GM23338 (cell line): ENCODE data around the gene CRISP1. TPM values are rescaled to one million over a fixed set of nuclear protein-coding genes. Genes with fewer than 3 reads are reported as not detected.

Experiments used
- ATAC-seq: fragments of 200-7000 bp; cut with Tn5 transposase; 3 replicates; pipeline ENCODE4 v1.9.1; 2020
- DNase-seq: peaks from one replicate; pipeline ENCODE4 v3.0.0-alpha.2; 2015; ENCODE audit warnings: low spot score
- H2AFZ ChIP-seq: fragments of 200-600 bp; sonication (generic); 2 replicates; pipeline ENCODE4 v1.8.0; 2016; ENCODE audit warnings: antibody characterized with exemption, mild to moderate bottlenecking, moderate library complexity
- H3F3A ChIP-seq: fragments of 200-600 bp; sonication (generic); replicated peaks from 2 replicates; pipeline ENCODE4 v1.8.0; 2017; ENCODE audit warnings: antibody characterized with exemption, mixed run types, low read depth
- H3K27ac ChIP-seq: fragments of 200-600 bp; sonication (generic); 2 replicates; pipeline ENCODE4 v1.6.1; 2016; ENCODE audit warnings: low read depth
- H3K27me3 ChIP-seq: fragments of 200-600 bp; sonication (generic); 2 replicates; pipeline ENCODE4 v1.8.0; 2016; ENCODE audit warnings: mild to moderate bottlenecking, mixed run types, moderate library complexity; ENCODE audit not compliant: insufficient read depth
- H3K36me3 ChIP-seq: fragments of 200-600 bp; sonication (generic); 2 replicates; pipeline ENCODE4 v1.8.0; 2016; ENCODE audit warnings: mild to moderate bottlenecking; ENCODE audit not compliant: insufficient read depth
- H3K4me1 ChIP-seq: fragments of 200-600 bp; sonication (generic); 2 replicates; pipeline ENCODE4 v1.8.0; 2016; ENCODE audit warnings: mild to moderate bottlenecking, moderate library complexity; ENCODE audit not compliant: insufficient read depth
- H3K4me2 ChIP-seq: fragments of 200-600 bp; sonication (generic); 2 replicates; pipeline ENCODE4 v1.7.1; 2017; ENCODE audit warnings: mixed run types
- H3K4me3 ChIP-seq: fragments of 200-600 bp; sonication (generic); 2 replicates; pipeline ENCODE4 v1.6.1; 2016; ENCODE audit warnings: mixed run types
- H3K79me2 ChIP-seq: fragments of 200-600 bp; sonication (generic); replicated peaks from 2 replicates; pipeline ENCODE4 v1.8.0; 2017; ENCODE audit warnings: mild to moderate bottlenecking; ENCODE audit not compliant: insufficient read depth
- H3K9me2 ChIP-seq: fragments of 200-600 bp; sonication (generic); 2 replicates; pipeline ENCODE4 v1.8.0; 2017; ENCODE audit not compliant: insufficient read depth
- H4K20me1 ChIP-seq: fragments of 200-600 bp; sonication (generic); replicated peaks from 2 replicates; pipeline ENCODE4 v1.8.0; 2017; ENCODE audit warnings: mild to moderate bottlenecking; ENCODE audit not compliant: insufficient read depth
- H3K27ac Mint-ChIP-seq: 2 replicates; pipeline ENCODE4 v1.8.0; 2020; ENCODE audit warnings: inconsistent platforms, mild to moderate bottlenecking, moderate library complexity, mixed read lengths
- H3K27me3 Mint-ChIP-seq: 3 replicates; pipeline ENCODE4 v1.8.0; 2022; ENCODE audit warnings: low read depth, mild to moderate bottlenecking, moderate library complexity, mixed read lengths, inconsistent platforms; ENCODE audit not compliant: insufficient read depth, poor library complexity
- H3K36me3 Mint-ChIP-seq: 3 replicates; pipeline ENCODE4 v1.8.0; 2021; ENCODE audit warnings: low read depth, mild to moderate bottlenecking, inconsistent platforms, moderate library complexity, mixed read lengths
- H3K4me1 Mint-ChIP-seq: 3 replicates; pipeline ENCODE4 v1.8.0; 2020; ENCODE audit warnings: mild to moderate bottlenecking, inconsistent platforms, mixed read lengths
- H3K4me3 Mint-ChIP-seq: 3 replicates; pipeline ENCODE4 v1.8.0; 2021; ENCODE audit warnings: moderate library complexity, mild to moderate bottlenecking, inconsistent platforms, mixed read lengths
- H3K9me3 Mint-ChIP-seq: 3 replicates; pipeline ENCODE4 v1.8.0; 2020; ENCODE audit warnings: moderate library complexity, mild to moderate bottlenecking, inconsistent platforms, mixed read lengths
- CTCF ChIP-seq, 2 experiments: fragments of 200-600 bp in 1 of 2; sonication (generic) in 1 of 2; conservative IDR thresholded peaks; 2 replicates each; pipeline versions ENCODE4 v1.5.1 to v1.6.1; 2016 to 2017; ENCODE audit warnings: antibody characterized with exemption in 2 of 2, low read depth in 2 of 2, mild to moderate bottlenecking in 2 of 2, moderate library complexity in 1 of 2
- JUNB ChIP-seq: IDR thresholded peaks from one replicate; pipeline ENCODE4 v1.6.1; 2016; ENCODE audit warnings: antibody characterized with exemption; ENCODE audit not compliant: unreplicated experiment
- NANOG ChIP-seq: IDR thresholded peaks from 2 replicates; pipeline ENCODE4 v1.6.1; 2016; ENCODE audit warnings: antibody characterized with exemption, borderline replicate concordance
- REST ChIP-seq: IDR thresholded peaks from one replicate; pipeline ENCODE4 v1.6.1; 2018; ENCODE audit warnings: antibody characterized with exemption; ENCODE audit not compliant: unreplicated experiment
- STAT1 ChIP-seq: IDR thresholded peaks from one replicate; pipeline ENCODE4 v1.6.1; 2016; ENCODE audit warnings: antibody characterized with exemption; ENCODE audit not compliant: unreplicated experiment
- ZNF114 ChIP-seq: fragments of 250-450 bp; sonication (Bioruptor Pico); IDR thresholded peaks from 2 replicates; pipeline ENCODE4 v1.5.0; 2020; ENCODE audit warnings: mild to moderate bottlenecking, moderate library complexity
- ZNF331 ChIP-seq: fragments of 250-450 bp; sonication (Bioruptor Pico); IDR thresholded peaks from 2 replicates; pipeline ENCODE4 v1.5.0; 2020; ENCODE audit warnings: low read depth, mild to moderate bottlenecking, moderate library complexity
- ZNF462 ChIP-seq: fragments of 250-450 bp; sonication (Bioruptor Pico); IDR thresholded peaks from 2 replicates; pipeline ENCODE4 v1.5.0; 2020; ENCODE audit warnings: mild to moderate bottlenecking, moderate library complexity
- polyA plus RNA-seq: library from polyadenylated mRNA; unstranded; fragments of >200 nt; fragmentation: Nextera tagmentation; extraction: Ambion mirVana; gene quantifications from 2 replicates; pipeline ENCODE4 v1.2.1, GENCODE V29; 2016
- total RNA-seq: library from RNA; depleted of rRNA; stranded (reverse); fragments of >200 nt; shearing (Covaris generic); gene quantifications from 2 replicates; pipeline ENCODE4 v1.2.3, GENCODE V29; 2014

CRISP1 gene
- total and polyA plus RNA-seq, 2 experiments from 2014 or later, result not detected

GRCh38 chr6:49813248-49813647 lies 53.1 kb downstream of the CRISP1 start (continued):
- no peak for TF ChIP-seq REST
- no peak for TF ChIP-seq NANOG
- no peak for TF ChIP-seq CTCF (conservative IDR thresholded peaks at IDR 0.05; ENCODE audit: low read depth in 2 of 2)
- no peak for TF ChIP-seq ZNF331 (CRISPR knock-in tag)

- H3K4me3 ChIP-seq, result no peak overlapping the region
- ATAC-seq, result no peak
- Mint-ChIP-seq H3K27me3 (peaks cover 2% of the 10 kb centered on the region), H3K4me1 (no peaks in the 10 kb centered on the region), H3K27ac (no peak overlapping the region), H3K4me3 (no peak overlapping the region), H3K36me3 (no peaks in the 10 kb centered on the region), H3K9me3 (peaks cover 7% of the 10 kb centered on the region; the same call in 1 of the 3 replicates)
- no peak overlapping the region for H3K27ac ChIP-seq
- H3F3A ChIP-seq, result no peaks in the 10 kb centered on the region
- H3K27me3 ChIP-seq, result no peaks in the 10 kb centered on the region
- peaks cover 4% of the 10 kb centered on the region; the same call in 1 of the 2 replicates for H3K9me2 ChIP-seq
- DNase-seq, result no peak
- H3K79me2 ChIP-seq, result no peaks in the 10 kb centered on the region
- no peak overlapping the region for H2AFZ ChIP-seq
- H4K20me1 ChIP-seq, result no peaks in the 10 kb centered on the region
- H3K4me1 ChIP-seq, result no peaks in the 10 kb centered on the region
- H3K36me3 ChIP-seq, result no peaks in the 10 kb centered on the region
- no peak for TF ChIP-seq ZNF462
- TF ChIP-seq ZNF114, result no peak
- TF ChIP-seq JUNB, result no peak
- no peak for TF ChIP-seq NANOG
- TF ChIP-seq ZNF331 (CRISPR knock-in tag), result no peak
- TF ChIP-seq STAT1, result no peak
- no peak for TF ChIP-seq CTCF (conservative IDR thresholded peaks at IDR 0.05; ENCODE audit: low read depth in 2 of 2)
- H3K4me2 ChIP-seq, result no peak overlapping the region
Observed at GRCh38 chr6:49806145-49806544, 60.2 kb downstream of the CRISP1 start.
